ENCODE data around the gene ANGEL1. TPM values are rescaled to one million over a fixed set of nuclear protein-coding genes. Genes with fewer than 3 reads are reported as not detected.
A peak's percentile ranks its signal among the peaks of the same experiment; 100 is the strongest.

The ANGEL1 gene
- total and polyA plus RNA-seq, 2 donors from 2014 or later = 6.3 to 21.5 TPM

DNA sequence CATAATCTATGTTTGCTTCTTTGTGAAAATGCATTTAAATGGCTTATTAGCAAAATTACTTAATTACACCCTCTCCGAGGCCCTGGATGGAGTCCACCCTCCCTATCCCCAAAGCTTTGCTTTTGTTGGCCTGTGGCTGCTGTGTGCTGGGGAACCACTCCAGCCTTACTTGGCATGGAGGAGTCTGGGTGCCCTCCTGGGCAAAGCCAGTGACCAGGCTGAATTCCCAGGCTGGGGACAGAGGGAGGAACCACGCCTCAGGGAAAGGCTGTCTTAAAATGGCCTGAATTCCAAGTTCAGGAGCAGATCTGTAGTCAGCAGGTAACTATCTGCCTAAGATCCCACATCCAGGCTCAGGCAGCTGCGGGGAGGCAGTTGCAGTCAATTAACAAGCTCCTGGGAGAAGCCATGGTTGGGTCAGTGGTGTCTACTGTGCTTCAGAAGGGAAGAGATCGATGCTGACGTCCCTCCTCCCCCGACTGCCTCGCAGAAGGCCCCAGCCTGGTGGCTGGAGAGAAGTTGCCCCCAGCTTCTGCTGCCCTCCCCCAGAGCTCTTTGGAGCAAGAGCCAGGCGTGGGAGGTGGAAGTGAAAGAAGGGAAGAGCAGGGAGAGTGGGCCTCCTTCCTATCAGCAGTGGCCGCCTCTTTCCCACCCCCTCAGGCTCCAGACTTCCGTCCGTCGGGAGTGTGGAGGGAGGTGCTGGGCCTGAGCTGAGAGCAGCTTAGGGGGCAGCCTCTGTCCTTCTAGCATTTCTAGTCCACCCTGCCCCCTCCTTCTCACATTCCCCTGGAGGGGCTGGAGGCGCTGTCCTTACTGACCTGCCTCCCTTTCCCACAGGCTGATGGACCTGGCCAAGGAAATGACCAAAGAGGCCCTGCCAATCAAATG is 40.1 kb downstream of the ANGEL1 start:
- H3K27ac ChIP-seq (ENCODE audit: low read depth in 2 of 2, low read length in 2 of 2) = peak overlapping the region; percentile 73 to 91
- TF ChIP-seq, protein P1, sequence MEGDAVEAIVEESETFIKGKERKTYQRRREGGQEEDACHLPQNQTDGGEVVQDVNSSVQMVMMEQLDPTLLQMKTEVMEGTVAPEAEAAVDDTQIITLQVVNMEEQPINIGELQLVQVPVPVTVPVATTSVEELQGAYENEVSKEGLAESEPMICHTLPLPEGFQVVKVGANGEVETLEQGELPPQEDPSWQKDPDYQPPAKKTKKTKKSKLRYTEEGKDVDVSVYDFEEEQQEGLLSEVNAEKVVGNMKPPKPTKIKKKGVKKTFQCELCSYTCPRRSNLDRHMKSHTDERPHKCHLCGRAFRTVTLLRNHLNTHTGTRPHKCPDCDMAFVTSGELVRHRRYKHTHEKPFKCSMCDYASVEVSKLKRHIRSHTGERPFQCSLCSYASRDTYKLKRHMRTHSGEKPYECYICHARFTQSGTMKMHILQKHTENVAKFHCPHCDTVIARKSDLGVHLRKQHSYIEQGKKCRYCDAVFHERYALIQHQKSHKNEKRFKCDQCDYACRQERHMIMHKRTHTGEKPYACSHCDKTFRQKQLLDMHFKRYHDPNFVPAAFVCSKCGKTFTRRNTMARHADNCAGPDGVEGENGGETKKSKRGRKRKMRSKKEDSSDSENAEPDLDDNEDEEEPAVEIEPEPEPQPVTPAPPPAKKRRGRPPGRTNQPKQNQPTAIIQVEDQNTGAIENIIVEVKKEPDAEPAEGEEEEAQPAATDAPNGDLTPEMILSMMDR (IDR thresholded peaks at IDR 0.05; ENCODE audit: borderline replicate concordance, extremely low read depth, insufficient read depth) = no peak
- peak; percentile 85 to 96 (median 93) for DNase-seq
- no peaks in the 10 kb centered on the region for H3K36me3 ChIP-seq (ENCODE audit: control insufficient read depth in 2 of 3, insufficient read depth in 3 of 3, low read length in 3 of 3)
- no peak for FAIRE-seq
- H3K4me1 ChIP-seq (ENCODE audit: control insufficient read depth in 2 of 3, insufficient read depth in 2 of 3, low read depth in 1 of 3, low read length in 3 of 3) = peaks cover 4 to 18% (median 11%) of the 10 kb centered on the region in 3 donors
- peak overlapping the region in 1 of 3 donors; percentile 22 for H3K9ac ChIP-seq (ENCODE audit: low read length in 3 of 3)
- no peak overlapping the region for H3K4me3 ChIP-seq (ENCODE audit: low read length in 3 of 3)
- intact Hi-C loops (cut with DNase I) = no loop called here
- no peaks in the 10 kb centered on the region for H3K27me3 ChIP-seq (ENCODE audit: control insufficient read depth, insufficient read depth, low read length)
- H3K9me3 ChIP-seq (ENCODE audit: control insufficient read depth in 2 of 3, insufficient read depth in 1 of 3, low read length in 3 of 3) = no peaks in the 10 kb centered on the region

DNA sequence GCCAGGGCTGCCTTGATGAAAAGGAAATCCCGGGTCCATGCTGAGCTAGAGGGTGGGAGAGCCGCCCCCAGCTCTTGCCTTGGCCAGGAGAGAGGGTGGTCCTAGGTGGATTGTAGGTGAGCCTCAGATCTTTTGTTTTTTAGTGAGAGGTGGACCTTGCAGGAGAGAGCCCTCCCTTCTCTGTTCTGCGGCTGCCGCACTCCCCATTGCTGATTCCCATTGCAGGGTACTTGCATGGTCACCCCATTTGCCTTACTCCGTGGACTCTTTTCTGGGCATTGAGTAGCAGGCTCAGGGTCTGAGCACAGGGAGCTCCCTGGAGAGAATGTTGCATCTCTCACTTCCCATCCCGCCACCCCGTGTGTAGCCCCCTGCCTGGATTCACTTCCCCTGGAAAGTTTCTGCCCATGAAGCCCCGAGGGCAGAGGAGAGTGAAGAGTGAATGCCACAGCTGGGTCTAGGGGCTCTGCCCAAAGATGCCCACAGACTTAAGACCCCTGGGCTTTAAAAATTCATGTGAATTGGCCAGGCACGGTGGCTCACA is 41.2 kb downstream of the ANGEL1 start:
- peak in 3 of 5 donors; percentile 6 to 27 (median 25) for DNase-seq

DNA sequence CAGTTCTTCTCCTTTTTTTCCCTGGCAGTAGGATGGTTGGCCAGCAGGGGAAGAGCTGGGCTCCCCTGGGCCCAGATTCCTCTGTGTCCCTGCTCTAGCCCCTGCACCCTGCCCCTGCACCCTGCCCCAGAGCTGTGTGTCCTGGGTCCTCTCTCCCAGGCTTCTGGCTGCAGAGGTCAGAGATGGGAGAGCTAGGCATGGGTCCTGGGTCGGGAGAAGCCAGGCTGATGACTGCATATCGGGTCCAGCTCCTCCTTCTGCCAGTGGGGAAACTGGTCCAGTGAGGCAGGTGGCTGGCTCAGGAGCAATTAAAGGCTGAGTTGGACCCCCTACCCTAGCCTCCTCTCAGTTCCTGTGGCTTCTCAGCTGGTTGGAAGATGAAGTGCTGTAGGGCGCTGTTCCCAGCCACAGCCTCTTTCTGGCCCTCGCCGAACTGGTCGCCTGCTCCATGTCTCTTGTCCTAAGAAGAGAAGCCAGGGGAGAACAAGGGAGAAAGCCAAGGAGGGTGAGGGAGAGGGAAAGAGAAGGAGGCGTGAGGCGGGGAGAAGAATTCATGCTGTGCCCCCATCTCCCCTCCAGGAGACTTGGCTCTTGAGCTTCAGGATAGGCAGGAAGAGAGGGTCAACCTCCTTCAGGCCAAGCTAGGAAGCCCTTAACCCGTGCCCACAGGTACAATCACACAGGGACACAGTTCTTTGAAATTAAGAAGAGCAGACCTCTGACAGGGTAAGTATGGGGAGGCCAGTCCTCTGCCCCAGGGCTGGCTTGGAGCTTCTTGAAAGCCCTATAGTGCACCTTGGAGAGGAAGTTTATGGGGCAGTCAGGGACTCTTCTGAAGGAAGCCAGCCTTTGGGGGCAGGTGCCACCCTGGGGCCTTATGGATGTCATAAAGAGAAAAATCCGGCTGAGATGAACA is 41.9 kb downstream of the ANGEL1 start:
- peak in 3 of 5 donors; percentile 9 to 47 (median 31) for DNase-seq
- no peak for FAIRE-seq
- Histone ChIP-seq H3K9me3 (ENCODE audit: control insufficient read depth in 2 of 3, insufficient read depth in 1 of 3, low read length in 3 of 3) (no peaks in the 10 kb centered on the region), H3K4me1 (ENCODE audit: control insufficient read depth in 2 of 3, insufficient read depth in 2 of 3, low read depth in 1 of 3, low read length in 3 of 3) (peaks cover 4 to 18% (median 11%) of the 10 kb centered on the region in 3 donors), H3K27me3 (ENCODE audit: control insufficient read depth, insufficient read depth, low read length) (no peaks in the 10 kb centered on the region), H3K4me3 (ENCODE audit: low read length in 3 of 3) (no peak overlapping the region), H3K27ac (ENCODE audit: low read depth in 2 of 2, low read length in 2 of 2) (peak overlapping the region in 1 of 2 donors; percentile 28), H3K36me3 (ENCODE audit: control insufficient read depth in 2 of 3, insufficient read depth in 3 of 3, low read length in 3 of 3) (no peaks in the 10 kb centered on the region), H3K9ac (ENCODE audit: low read length in 3 of 3) (no peak overlapping the region)
- TF ChIP-seq, protein P1 (IDR thresholded peaks at IDR 0.05; ENCODE audit: borderline replicate concordance, extremely low read depth, insufficient read depth) = no peak
- intact Hi-C loops (cut with DNase I) = no loop called here

More for the DNA sequence above, 41.2 kb downstream of the ANGEL1 start:
- Histone ChIP-seq H3K27ac (ENCODE audit: low read depth in 2 of 2, low read length in 2 of 2) (no peak overlapping the region), H3K27me3 (ENCODE audit: control insufficient read depth, insufficient read depth, low read length) (no peaks in the 10 kb centered on the region), H3K4me1 (ENCODE audit: control insufficient read depth in 2 of 3, insufficient read depth in 2 of 3, low read depth in 1 of 3, low read length in 3 of 3) (peaks cover 4 to 18% (median 11%) of the 10 kb centered on the region in 3 donors), H3K4me3 (ENCODE audit: low read length in 3 of 3) (no peak overlapping the region), H3K9me3 (ENCODE audit: control insufficient read depth in 2 of 3, insufficient read depth in 1 of 3, low read length in 3 of 3) (no peaks in the 10 kb centered on the region), H3K36me3 (ENCODE audit: control insufficient read depth in 2 of 3, insufficient read depth in 3 of 3, low read length in 3 of 3) (no peaks in the 10 kb centered on the region), H3K9ac (ENCODE audit: low read length in 3 of 3) (no peak overlapping the region)
- TF ChIP-seq, protein P1 (IDR thresholded peaks at IDR 0.05; ENCODE audit: borderline replicate concordance, extremely low read depth, insufficient read depth) = no peak
- intact Hi-C loops (cut with DNase I) = no loop called here
- FAIRE-seq = no peak
